Measurements from ENCODE around the gene CSH2.

DNA sequence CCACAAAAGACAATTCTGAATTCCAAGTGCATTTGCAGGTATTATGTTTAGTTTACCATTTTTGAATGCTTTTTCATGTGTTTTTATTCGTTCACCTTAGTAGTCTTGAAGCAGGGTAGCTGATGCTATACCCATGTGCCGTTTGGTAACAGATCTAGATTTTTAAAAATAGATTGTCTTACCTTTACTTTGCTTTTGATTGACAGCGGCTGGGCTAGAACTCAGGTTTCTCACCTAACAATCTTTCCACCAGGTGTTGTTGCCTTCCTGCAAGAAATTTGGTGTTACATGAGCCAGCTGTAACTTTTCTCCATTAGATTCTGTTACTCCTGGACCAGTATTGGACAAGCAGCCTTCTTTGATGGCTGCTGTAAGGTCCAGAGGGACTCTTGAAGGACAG lies 44.5 kb downstream of the CSH2 start:
- TF ChIP-seq, protein P1, sequence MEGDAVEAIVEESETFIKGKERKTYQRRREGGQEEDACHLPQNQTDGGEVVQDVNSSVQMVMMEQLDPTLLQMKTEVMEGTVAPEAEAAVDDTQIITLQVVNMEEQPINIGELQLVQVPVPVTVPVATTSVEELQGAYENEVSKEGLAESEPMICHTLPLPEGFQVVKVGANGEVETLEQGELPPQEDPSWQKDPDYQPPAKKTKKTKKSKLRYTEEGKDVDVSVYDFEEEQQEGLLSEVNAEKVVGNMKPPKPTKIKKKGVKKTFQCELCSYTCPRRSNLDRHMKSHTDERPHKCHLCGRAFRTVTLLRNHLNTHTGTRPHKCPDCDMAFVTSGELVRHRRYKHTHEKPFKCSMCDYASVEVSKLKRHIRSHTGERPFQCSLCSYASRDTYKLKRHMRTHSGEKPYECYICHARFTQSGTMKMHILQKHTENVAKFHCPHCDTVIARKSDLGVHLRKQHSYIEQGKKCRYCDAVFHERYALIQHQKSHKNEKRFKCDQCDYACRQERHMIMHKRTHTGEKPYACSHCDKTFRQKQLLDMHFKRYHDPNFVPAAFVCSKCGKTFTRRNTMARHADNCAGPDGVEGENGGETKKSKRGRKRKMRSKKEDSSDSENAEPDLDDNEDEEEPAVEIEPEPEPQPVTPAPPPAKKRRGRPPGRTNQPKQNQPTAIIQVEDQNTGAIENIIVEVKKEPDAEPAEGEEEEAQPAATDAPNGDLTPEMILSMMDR (IDR thresholded peaks at IDR 0.05; ENCODE audit: low read depth, low read length, poor library complexity, severe bottlenecking) = no peak
- TF ChIP-seq EZH2phosphoT487 (IDR thresholded peaks at IDR 0.05; ENCODE audit: borderline replicate concordance, low read length) = no peak
